Mucosa of stomach (tissue), 1 donor: ENCODE results near the gene OR6N2.

ENCODE experiments used
- H3K27me3 ChIP-seq: one replicate; pipeline ENCODE4 v1.7.0; 2013; ENCODE audit warnings: mild to moderate bottlenecking, low read length; ENCODE audit not compliant: control insufficient read depth, insufficient read depth
- H3K36me3 ChIP-seq: one replicate; pipeline ENCODE4 v1.7.0; 2013; ENCODE audit warnings: low read length; ENCODE audit not compliant: control insufficient read depth, insufficient read depth
- H3K4me1 ChIP-seq: one replicate; pipeline ENCODE4 v1.7.0; 2013; ENCODE audit warnings: mild to moderate bottlenecking, low read length; ENCODE audit not compliant: control insufficient read depth, insufficient read depth
- H3K4me3 ChIP-seq: one replicate; pipeline ENCODE4 v1.7.0; 2013; ENCODE audit warnings: low read length
- H3K9ac ChIP-seq: one replicate; pipeline ENCODE4 v1.7.0; 2013; ENCODE audit warnings: mild to moderate bottlenecking, low read length, moderate library complexity
- H3K9me3 ChIP-seq: one replicate; pipeline ENCODE4 v1.7.0; 2013; ENCODE audit warnings: mild to moderate bottlenecking, low read length, moderate library complexity; ENCODE audit not compliant: control insufficient read depth
- donor health status: Pancreatic carcinoma.

The OR6N2 gene

DNA sequence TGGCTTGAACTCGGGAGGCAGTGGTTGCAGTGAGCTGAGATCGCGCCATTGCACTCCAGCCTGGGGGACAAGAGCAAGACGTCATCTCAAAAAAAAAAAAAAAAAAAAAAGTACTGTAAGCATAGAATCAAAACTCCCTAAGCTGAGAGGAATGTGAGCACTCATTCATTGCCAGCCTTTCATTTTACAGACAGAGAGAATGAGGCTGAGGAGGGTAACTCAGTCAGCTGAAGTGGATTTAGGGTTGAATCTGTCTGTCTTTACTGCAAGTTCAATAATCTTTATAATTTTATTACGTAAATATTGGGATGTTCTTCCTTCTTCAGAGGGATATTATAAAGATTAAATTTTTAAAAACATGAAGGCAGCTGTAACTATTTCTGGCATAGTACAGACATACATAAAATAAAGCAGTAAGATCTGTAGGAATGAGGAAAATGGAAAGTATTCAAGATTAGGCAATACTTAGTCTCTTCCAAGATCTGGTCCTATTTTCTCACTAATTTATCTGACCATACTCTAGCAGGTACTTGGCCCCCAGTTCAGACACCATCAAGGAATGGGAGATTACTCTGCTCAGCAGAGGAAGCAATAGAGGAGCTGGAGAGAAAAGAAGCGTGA lies 26.0 kb upstream of the OR6N2 start:
- Histone ChIP-seq H3K9ac (no peak overlapping the region), H3K36me3 (no peaks in the 10 kb centered on the region), H3K4me1 (no peaks in the 10 kb centered on the region), H3K27me3 (no peaks in the 10 kb centered on the region), H3K9me3 (no peaks in the 10 kb centered on the region), H3K4me3 (no peak overlapping the region)

DNA sequence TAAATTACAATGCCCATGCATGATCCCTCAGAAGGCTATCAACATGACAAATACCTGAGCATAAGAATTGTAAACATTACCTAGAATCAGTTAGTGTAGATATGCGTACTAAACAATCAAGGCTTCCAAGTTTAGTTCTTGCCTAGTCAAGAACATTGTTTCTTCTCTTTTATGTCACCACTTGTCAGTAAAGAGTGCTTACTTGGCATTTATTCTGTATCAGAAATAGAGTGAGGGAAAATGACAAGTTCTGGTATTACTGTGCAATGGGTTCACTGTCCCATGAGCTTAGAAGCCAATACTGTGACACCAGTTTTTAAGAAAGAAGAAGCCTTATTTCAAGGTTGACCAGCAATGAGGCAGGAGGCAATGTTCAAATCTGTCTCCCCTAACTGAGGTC lies 22.7 kb upstream of the OR6N2 start:
- no peaks in the 10 kb centered on the region for H3K4me1 ChIP-seq
- no peaks in the 10 kb centered on the region for H3K27me3 ChIP-seq
- no peak overlapping the region for H3K9ac ChIP-seq
- no peak overlapping the region for H3K4me3 ChIP-seq
- no peaks in the 10 kb centered on the region for H3K36me3 ChIP-seq
- no peaks in the 10 kb centered on the region for H3K9me3 ChIP-seq

DNA sequence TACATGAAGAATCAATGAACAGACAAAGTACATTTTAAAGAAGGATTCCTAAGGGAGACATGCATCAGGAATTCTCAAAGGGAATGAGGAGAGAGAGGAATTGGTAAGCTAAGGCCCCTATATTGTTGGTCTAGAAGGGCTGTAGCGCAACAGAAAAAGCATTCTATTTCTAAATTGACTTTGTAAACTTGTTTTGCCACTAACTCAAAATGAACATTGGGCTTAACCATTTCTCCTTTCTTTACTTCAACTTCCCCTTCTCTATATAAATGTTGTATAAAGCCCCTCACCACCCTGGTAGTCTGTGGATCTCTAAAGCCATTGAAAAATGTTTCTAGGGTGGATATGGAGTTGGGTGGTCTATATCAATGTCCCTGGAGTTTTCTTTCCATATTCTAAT lies 20.4 kb upstream of the OR6N2 start:
- no peak overlapping the region for H3K9ac ChIP-seq
- H3K36me3 ChIP-seq: no peaks in the 10 kb centered on the region
- H3K4me3 ChIP-seq: no peak overlapping the region
- H3K9me3 ChIP-seq: no peaks in the 10 kb centered on the region
- no peaks in the 10 kb centered on the region for H3K4me1 ChIP-seq
- no peaks in the 10 kb centered on the region for H3K27me3 ChIP-seq

DNA sequence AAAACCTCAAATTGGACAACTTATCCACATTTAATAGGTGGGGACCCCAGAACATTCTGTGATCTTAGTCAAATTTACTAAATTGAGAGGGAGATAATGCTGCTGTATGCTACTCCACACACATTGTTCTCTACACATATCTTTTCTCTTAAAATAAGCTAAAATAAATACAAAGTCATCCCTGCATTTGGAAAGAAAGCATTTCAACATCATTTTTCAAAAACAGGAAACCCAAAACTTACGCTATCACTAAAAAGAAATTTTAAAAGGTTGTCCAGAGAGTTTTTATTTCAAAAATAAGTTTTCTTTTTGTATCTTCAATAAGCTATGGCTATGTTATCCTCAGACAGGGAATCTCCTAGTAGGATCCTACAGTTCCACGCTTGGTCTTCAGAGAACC lies 19.5 kb upstream of the OR6N2 start:
- Histone ChIP-seq H3K4me1 (no peaks in the 10 kb centered on the region), H3K36me3 (no peaks in the 10 kb centered on the region), H3K9ac (no peak overlapping the region), H3K4me3 (no peak overlapping the region), H3K27me3 (no peaks in the 10 kb centered on the region), H3K9me3 (no peaks in the 10 kb centered on the region)

DNA sequence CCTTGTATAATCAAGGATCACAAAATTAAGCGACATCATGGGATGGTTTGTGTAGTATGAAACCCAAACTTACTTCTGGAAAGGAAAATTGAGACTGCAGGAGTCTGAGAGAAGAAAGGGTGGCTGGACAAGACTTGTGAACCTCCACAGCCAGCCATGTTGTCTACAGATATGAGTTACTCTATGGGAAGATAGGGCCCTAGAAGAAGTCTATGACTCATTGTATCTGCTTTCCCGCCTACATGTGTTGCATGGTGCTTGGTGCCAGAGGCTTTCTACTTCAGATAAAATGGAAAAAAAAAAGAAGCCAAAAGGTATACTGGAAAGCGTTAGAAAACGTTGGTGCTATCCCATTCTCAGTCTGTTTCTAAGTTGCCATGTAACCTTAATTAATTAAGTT lies 18.7 kb upstream of the OR6N2 start:
- no peaks in the 10 kb centered on the region for H3K4me1 ChIP-seq
- no peak overlapping the region for H3K4me3 ChIP-seq
- no peak overlapping the region for H3K9ac ChIP-seq
- H3K36me3 ChIP-seq: no peaks in the 10 kb centered on the region
- no peaks in the 10 kb centered on the region for H3K27me3 ChIP-seq
- H3K9me3 ChIP-seq: no peaks in the 10 kb centered on the region

GRCh38 chr1:158798531-158798930 lies 17.5 kb upstream of the OR6N2 start:
- Histone ChIP-seq H3K27me3 (no peaks in the 10 kb centered on the region), H3K4me1 (no peaks in the 10 kb centered on the region), H3K36me3 (no peaks in the 10 kb centered on the region), H3K9ac (no peak overlapping the region), H3K9me3 (no peaks in the 10 kb centered on the region), H3K4me3 (no peak overlapping the region)

DNA sequence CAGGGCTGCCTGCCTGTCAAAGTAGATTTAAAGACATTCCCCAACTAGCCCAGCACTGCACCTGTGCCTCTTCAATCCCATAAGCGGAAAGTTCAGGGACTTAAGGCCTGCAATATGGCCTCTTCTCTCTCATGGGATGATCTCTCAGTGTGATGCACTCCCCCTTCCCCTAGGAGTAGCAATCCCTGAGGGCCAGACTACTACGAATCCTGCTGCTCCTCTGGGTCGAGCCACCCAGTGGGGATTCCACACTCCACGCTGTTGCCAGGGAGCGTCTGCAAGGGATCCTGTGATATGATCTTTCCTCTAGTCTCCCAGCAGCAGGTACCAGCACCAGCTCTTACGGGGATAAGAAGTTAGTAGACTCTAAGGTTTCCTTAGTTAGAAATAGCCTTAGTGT lies 13.2 kb upstream of the OR6N2 start:
- H3K9me3 ChIP-seq: no peaks in the 10 kb centered on the region
- H3K4me1 ChIP-seq: no peaks in the 10 kb centered on the region
- H3K36me3 ChIP-seq: no peaks in the 10 kb centered on the region
- no peak overlapping the region for H3K9ac ChIP-seq
- H3K27me3 ChIP-seq: no peaks in the 10 kb centered on the region
- no peak overlapping the region for H3K4me3 ChIP-seq

GRCh38 chr1:158793604-158794003 lies 12.6 kb upstream of the OR6N2 start:
- no peaks in the 10 kb centered on the region for H3K27me3 ChIP-seq
- no peaks in the 10 kb centered on the region for H3K9me3 ChIP-seq
- no peaks in the 10 kb centered on the region for H3K36me3 ChIP-seq
- H3K9ac ChIP-seq: no peak overlapping the region
- H3K4me3 ChIP-seq: no peak overlapping the region
- H3K4me1 ChIP-seq: no peaks in the 10 kb centered on the region

- Histone ChIP-seq H3K4me1 (no peaks in the 10 kb centered on the region), H3K9ac (no peak within 1 kb of the TSS), H3K4me3 (no peak within 1 kb of the TSS), H3K9me3 (no peaks in the 10 kb centered on the region), H3K27me3 (no peaks in the 10 kb centered on the region), H3K36me3 (no peaks in the 10 kb centered on the region)
Measured at GRCh38 chr1:158771950-158772866, 8.8 kb downstream of the OR6N2 start, which contains the start of gene OR6N1. OR6N1 (minus strand) TSS chr1:158772195; CDS start chr1:158766682, 5,513 bp downstream.

DNA sequence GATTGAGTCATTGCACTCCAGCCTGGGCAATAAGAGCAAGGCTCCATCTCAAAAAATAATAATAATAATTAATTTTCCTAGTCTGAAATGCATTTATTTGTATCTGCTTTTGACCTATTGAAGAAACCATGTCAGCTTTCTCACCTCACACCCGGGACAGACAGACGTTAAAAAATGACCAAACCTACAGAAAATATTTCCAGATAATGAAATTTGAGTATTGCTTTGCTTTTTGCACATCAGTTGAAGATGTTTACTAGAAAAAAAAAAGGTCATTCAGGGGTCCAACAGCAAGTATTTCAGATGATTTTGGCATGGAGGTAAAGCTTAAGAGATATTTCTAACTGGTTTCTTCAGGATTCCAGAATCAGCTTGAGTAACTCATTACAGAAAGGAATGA lies 26.6 kb downstream of the OR6N2 start, which contains the start of gene OR6K6:
OR6K6 (plus strand) TSS at position 301 of the 400 bp plus-strand sequence. CDS start 168 bp downstream, outside the sequence.
- Histone ChIP-seq H3K9ac (no peak within 1 kb of the TSS), H3K9me3 (no peaks in the 10 kb centered on the region), H3K4me3 (no peak within 1 kb of the TSS), H3K27me3 (no peaks in the 10 kb centered on the region), H3K4me1 (no peaks in the 10 kb centered on the region), H3K36me3 (no peaks in the 10 kb centered on the region)

DNA sequence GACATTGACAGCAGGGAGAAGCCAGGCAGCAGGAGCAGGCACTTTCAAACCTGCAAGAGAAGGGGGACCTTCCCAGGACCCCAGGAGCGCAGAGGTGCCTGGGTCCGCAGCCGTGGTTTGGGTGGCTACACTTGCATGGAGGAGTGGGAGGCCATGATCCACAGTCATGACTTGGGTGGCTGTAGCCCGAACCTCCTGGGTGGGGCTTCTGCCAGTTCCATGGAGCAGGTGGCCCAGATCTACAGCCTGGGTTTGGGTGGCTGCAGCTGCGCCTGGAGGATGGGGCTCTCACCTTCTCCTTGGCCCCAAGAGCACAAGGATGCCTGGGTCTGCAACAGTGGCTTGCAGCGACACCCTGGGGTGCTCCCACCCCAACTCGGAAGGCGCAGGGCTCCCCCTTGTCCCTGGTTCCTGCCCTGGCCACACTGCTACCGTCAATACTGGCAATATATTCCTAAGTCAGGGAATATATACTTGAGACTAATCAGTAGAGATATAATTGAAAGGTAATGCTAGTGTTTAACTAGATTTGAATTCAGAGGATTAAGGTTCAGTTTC lies 28.8 kb downstream of the OR6N2 start:
- H3K27me3 ChIP-seq: no peaks in the 10 kb centered on the region
- no peak overlapping the region for H3K4me3 ChIP-seq
- H3K9me3 ChIP-seq: no peaks in the 10 kb centered on the region
- H3K9ac ChIP-seq: no peak overlapping the region
- no peaks in the 10 kb centered on the region for H3K36me3 ChIP-seq
- H3K4me1 ChIP-seq: no peaks in the 10 kb centered on the region

GRCh38 chr1:158735848-158736247 lies 45.2 kb downstream of the OR6N2 start:
- Histone ChIP-seq H3K9ac (no peak overlapping the region), H3K36me3 (no peaks in the 10 kb centered on the region), H3K4me1 (no peaks in the 10 kb centered on the region), H3K9me3 (no peaks in the 10 kb centered on the region), H3K4me3 (no peak overlapping the region), H3K27me3 (no peaks in the 10 kb centered on the region)
